Endothelial cell of umbilical vein (primary cell): Measurements from ENCODE around the gene ANAPC1.
"Not testable (repeated sequence)": the region's sequence is repeated elsewhere in the genome, so short reads cannot be mapped to it uniquely, and the experiment has no call there.

Source experiments
- CTCF ChIP-seq, 2 donors: IDR thresholded peaks; 1 replicate in 1 of 2; 2 replicates in 1 of 2; pipeline ENCODE4 v1.5.1; 2011; ENCODE audit warnings: low read length in 2 of 2, mild to moderate bottlenecking in 2 of 2, moderate library complexity in 2 of 2, control low read depth in 1 of 2, inconsistent platforms in 1 of 2, low read depth in 1 of 2; ENCODE audit not compliant: insufficient read depth in 1 of 2; ENCODE audit errors: extremely low read depth in 1 of 2
- EZH2 ChIP-seq: IDR thresholded peaks from 2 replicates; pipeline ENCODE4 v1.6.1; 2012; ENCODE audit warnings: borderline replicate concordance, low read depth, mild to moderate bottlenecking, moderate library complexity, low read length, inconsistent platforms; ENCODE audit not compliant: severe bottlenecking

GRCh38 chr2:111735420-111735819 is 148.6 kb downstream of the ANAPC1 start:
- TF ChIP-seq CTCF (IDR thresholded peaks at IDR 0.05; ENCODE audit: extremely low read depth in 1 of 2, insufficient read depth in 1 of 2, low read depth in 1 of 2, low read length in 2 of 2); EZH2: not testable (repeated sequence)
